DOHH2 (cell line): Measurements from ENCODE around the gene COMT.

Experiments
- EZH2phosphoT487 ChIP-seq: fragments of 200-600 bp; sonication (generic); IDR thresholded peaks from 2 replicates; pipeline ENCODE4 v1.6.1; 2017; ENCODE audit warnings: borderline replicate concordance, mild to moderate bottlenecking, antibody characterized with exemption, low read length, moderate library complexity, mixed read lengths
- TF ChIP-seq, protein P1 (sequence below): fragments of 200-600 bp; sonication (generic); IDR thresholded peaks from one replicate; pipeline ENCODE4 v1.5.1; 2014; ENCODE audit warnings: antibody characterized with exemption, mild to moderate bottlenecking, low read depth, low read length; ENCODE audit not compliant: poor library complexity, severe bottlenecking

DNA sequence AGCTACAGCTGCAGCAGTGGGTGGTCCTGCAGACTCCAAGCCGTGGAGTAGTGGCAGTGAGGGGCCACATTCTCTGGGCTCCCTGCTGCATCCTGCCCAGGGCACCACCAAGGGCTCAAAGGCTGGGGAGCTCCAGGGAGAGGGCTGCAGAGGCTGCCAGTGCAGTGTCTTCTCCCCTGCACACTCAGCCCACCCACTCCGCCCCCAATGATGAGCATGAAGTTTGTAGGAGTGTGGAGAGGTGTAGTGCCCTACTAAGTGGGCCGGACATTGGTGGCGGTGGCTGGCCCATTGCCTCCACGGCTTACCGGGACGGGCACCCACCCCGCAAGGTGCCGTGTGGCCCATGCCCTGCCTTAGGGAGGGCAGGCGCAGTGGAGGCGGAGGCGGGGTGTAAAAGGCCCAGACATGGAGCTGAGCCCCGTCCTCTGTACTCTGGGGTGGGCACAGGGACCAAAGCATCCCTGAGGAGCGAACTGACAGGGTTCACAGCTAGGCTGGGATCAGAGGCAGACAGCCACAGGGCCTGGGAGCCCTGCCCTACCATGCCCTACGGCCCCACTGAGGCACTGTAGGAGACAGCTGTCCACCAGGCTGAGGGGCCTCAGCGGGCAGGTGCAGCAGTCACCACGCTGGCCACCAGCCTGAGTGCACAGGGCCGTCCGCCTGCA lies 56.1 kb downstream of the COMT start:
- TF ChIP-seq, protein P1, sequence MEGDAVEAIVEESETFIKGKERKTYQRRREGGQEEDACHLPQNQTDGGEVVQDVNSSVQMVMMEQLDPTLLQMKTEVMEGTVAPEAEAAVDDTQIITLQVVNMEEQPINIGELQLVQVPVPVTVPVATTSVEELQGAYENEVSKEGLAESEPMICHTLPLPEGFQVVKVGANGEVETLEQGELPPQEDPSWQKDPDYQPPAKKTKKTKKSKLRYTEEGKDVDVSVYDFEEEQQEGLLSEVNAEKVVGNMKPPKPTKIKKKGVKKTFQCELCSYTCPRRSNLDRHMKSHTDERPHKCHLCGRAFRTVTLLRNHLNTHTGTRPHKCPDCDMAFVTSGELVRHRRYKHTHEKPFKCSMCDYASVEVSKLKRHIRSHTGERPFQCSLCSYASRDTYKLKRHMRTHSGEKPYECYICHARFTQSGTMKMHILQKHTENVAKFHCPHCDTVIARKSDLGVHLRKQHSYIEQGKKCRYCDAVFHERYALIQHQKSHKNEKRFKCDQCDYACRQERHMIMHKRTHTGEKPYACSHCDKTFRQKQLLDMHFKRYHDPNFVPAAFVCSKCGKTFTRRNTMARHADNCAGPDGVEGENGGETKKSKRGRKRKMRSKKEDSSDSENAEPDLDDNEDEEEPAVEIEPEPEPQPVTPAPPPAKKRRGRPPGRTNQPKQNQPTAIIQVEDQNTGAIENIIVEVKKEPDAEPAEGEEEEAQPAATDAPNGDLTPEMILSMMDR = no peak
- TF ChIP-seq EZH2phosphoT487 = no peak
